PC-3 (cell line): ENCODE results near the gene DYNC1I1. TPM values are rescaled to one million over a fixed set of nuclear protein-coding genes. Genes with fewer than 3 reads are reported as not detected.

ENCODE experiments used
- ATAC-seq: fragments of 200-7000 bp; cut with Tn5 transposase; 2 replicates; pipeline ENCODE4 v1.9.1; 2020; ENCODE audit warnings: mild to moderate bottlenecking, moderate library complexity
- BruUV-seq: library from RNA; stranded (reverse); fragments of 400-500 nt; replicated peaks from 2 replicates; lab custom pipeline; 2021; lab: Mats Ljungman, UMichigan
- CTCF ChIA-PET: fragments of 300-600 bp; sonication (Branson Sonifier 250); formaldehyde crosslinking; loops from one replicate; lab custom pipeline; 2022; ENCODE audit warnings: antibody characterized with exemption; lab: Charles Lee
- POLR2A ChIA-PET: fragments of 300-600 bp; sonication (Branson Sonifier 250); formaldehyde crosslinking; loops from one replicate; lab custom pipeline; 2022; ENCODE audit warnings: antibody characterized with exemption; ENCODE audit not compliant: unreplicated experiment; lab: Charles Lee
- DNase-seq: peaks from one replicate; pipeline ENCODE4 v3.0.0-alpha.2; 2015
- H2AFZ ChIP-seq: fragments of 300-600 bp; sonication (generic); 2 replicates; pipeline ENCODE4 v1.6.0; 2016; ENCODE audit warnings: antibody characterized with exemption, low read length
- H3F3A ChIP-seq: fragments of 300-600 bp; sonication (generic); one replicate; pipeline ENCODE4 v1.6.0; 2017; ENCODE audit warnings: antibody characterized with exemption, low read length, control low read depth, mild to moderate bottlenecking; ENCODE audit not compliant: unreplicated experiment
- H3K27ac ChIP-seq: fragments of 300-600 bp; sonication (generic); 2 replicates; pipeline ENCODE4 v1.5.1; 2016; ENCODE audit warnings: mild to moderate bottlenecking, low read length
- H3K27me3 ChIP-seq: fragments of 300-600 bp; sonication (generic); 2 replicates; pipeline ENCODE4 v1.6.1; 2016; ENCODE audit warnings: low read length, mixed read lengths
- H3K36me3 ChIP-seq: fragments of 300-600 bp; sonication (generic); 2 replicates; pipeline ENCODE4 v1.6.1; 2016; ENCODE audit warnings: low read depth, mixed run types, low read length, mixed read lengths
- H3K4me1 ChIP-seq: fragments of 300-600 bp; sonication (generic); 2 replicates; pipeline ENCODE4 v1.5.1; 2016; ENCODE audit warnings: low read length; ENCODE audit not compliant: insufficient read depth
- H3K4me2 ChIP-seq: fragments of 300-600 bp; sonication (generic); 2 replicates; pipeline ENCODE4 v1.6.0; 2016; ENCODE audit warnings: low read length
- H3K4me3 ChIP-seq: fragments of 300-600 bp; sonication (generic); 2 replicates; pipeline ENCODE4 v1.5.1; 2016; ENCODE audit warnings: mild to moderate bottlenecking, low read length, mixed read lengths
- H3K79me2 ChIP-seq: fragments of 300-600 bp; sonication (generic); 2 replicates; pipeline ENCODE4 v1.6.1; 2017; ENCODE audit warnings: low read length, mixed read lengths
- H3K9ac ChIP-seq: fragments of 300-600 bp; sonication (generic); 2 replicates; pipeline ENCODE4 v1.6.0; 2016; ENCODE audit warnings: mild to moderate bottlenecking, low read length
- H3K9me2 ChIP-seq: fragments of 300-600 bp; sonication (generic); replicated peaks from 2 replicates; pipeline ENCODE4 v1.6.1; 2016; ENCODE audit warnings: mixed run types, low read length, mixed read lengths
- H3K9me3 ChIP-seq: fragments of 300-600 bp; sonication (generic); 2 replicates; pipeline ENCODE4 v1.6.1; 2016; ENCODE audit warnings: low read length, mixed read lengths
- H4K20me1 ChIP-seq: fragments of 300-600 bp; sonication (generic); 2 replicates; pipeline ENCODE4 v1.6.1; 2016; ENCODE audit warnings: low read length, mixed read lengths
- EZH2 ChIP-seq: fragments of 300-600 bp; sonication (generic); IDR thresholded peaks from one replicate; pipeline ENCODE4 v1.6.1; 2017; ENCODE audit warnings: antibody characterized with exemption, mild to moderate bottlenecking, low read length; ENCODE audit not compliant: unreplicated experiment
- EZH2phosphoT487 ChIP-seq: fragments of 300-600 bp; sonication (generic); IDR thresholded peaks from 2 replicates; pipeline ENCODE4 v1.6.1; 2018; ENCODE audit warnings: mild to moderate bottlenecking, antibody characterized with exemption, low read length, borderline replicate concordance
- intact Hi-C: fragments of 100-400 bp; cut with micrococcal nuclease; formaldehyde crosslinking; loops from 2 replicates; pipeline ENCODE4 v1.9.0; 2023
- total RNA-seq: library from RNA; depleted of rRNA; stranded (reverse); fragments of >200 nt; gene quantifications from 2 replicates; pipeline ENCODE4 v1.2.3, GENCODE V29; 2014
- TF ChIP-seq, protein P1 (sequence below): fragments of 300-600 bp; sonication (generic); conservative IDR thresholded peaks from 2 replicates; pipeline ENCODE4 v1.5.1; 2017; ENCODE audit warnings: antibody characterized with exemption, low read depth, mild to moderate bottlenecking, low read length

Gene DYNC1I1
- total RNA-seq, 1 experiment from 2014 or later: 2.4 TPM

DNA sequence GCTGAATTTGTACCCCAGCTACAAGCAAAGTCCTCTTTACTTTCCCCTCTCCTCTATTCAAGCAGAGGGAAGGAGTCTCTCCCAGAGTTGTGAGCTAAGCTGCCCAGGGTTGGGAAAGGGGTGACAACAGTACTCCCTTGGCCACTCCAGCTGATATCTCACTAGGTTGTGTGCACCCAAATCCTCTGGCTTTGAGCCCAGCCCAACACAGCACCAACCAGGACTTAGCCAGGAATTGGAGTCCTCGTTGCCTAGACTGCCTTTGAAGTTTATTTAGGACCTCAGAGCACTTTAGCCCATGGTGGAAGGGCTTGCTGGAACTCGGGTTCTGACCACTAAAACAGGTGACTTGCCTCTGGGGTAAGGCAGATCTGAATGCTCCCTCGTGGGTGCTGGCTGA, 35.7 kb upstream of the DYNC1I1 start:
- H3K79me2 ChIP-seq: no peaks in the 10 kb centered on the region
- H4K20me1 ChIP-seq: no peaks in the 10 kb centered on the region
- no peak overlapping the region for H3K4me3 ChIP-seq
- intact Hi-C loops: no loop called here
- H3K9me3 ChIP-seq: no peaks in the 10 kb centered on the region
- no TSS peak for BruUV-seq
- H3K4me1 ChIP-seq: no peaks in the 10 kb centered on the region
- H3K9me2 ChIP-seq: no peaks in the 10 kb centered on the region
- peaks cover 35% of the 10 kb centered on the region for H3K27me3 ChIP-seq
- no peak overlapping the region for H3K4me2 ChIP-seq
- H2AFZ ChIP-seq: no peak overlapping the region
- H3F3A ChIP-seq: no peaks in the 10 kb centered on the region
- TF ChIP-seq, protein P1, sequence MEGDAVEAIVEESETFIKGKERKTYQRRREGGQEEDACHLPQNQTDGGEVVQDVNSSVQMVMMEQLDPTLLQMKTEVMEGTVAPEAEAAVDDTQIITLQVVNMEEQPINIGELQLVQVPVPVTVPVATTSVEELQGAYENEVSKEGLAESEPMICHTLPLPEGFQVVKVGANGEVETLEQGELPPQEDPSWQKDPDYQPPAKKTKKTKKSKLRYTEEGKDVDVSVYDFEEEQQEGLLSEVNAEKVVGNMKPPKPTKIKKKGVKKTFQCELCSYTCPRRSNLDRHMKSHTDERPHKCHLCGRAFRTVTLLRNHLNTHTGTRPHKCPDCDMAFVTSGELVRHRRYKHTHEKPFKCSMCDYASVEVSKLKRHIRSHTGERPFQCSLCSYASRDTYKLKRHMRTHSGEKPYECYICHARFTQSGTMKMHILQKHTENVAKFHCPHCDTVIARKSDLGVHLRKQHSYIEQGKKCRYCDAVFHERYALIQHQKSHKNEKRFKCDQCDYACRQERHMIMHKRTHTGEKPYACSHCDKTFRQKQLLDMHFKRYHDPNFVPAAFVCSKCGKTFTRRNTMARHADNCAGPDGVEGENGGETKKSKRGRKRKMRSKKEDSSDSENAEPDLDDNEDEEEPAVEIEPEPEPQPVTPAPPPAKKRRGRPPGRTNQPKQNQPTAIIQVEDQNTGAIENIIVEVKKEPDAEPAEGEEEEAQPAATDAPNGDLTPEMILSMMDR: no peak
- TF ChIP-seq EZH2: no peak
- no peak for TF ChIP-seq EZH2phosphoT487
- ChIA-PET POLR2A (no interaction called here), CTCF (no interaction called here)
- H3K9ac ChIP-seq: no peak overlapping the region
- no peak overlapping the region for H3K27ac ChIP-seq
- no peak for ATAC-seq
- no peak for DNase-seq
- H3K36me3 ChIP-seq: no peaks in the 10 kb centered on the region

- intact Hi-C loops: no loop called here
- TF ChIP-seq EZH2 (no peak), EZH2phosphoT487 (no peak)
- TF ChIP-seq, protein P1: no peak
- H3K4me3 ChIP-seq: no peak overlapping the region
- DNase-seq: peak; percentile 6
- H3K9ac ChIP-seq: no peak overlapping the region
- no peaks in the 10 kb centered on the region for H4K20me1 ChIP-seq
- H3K79me2 ChIP-seq: no peaks in the 10 kb centered on the region
- H3K4me1 ChIP-seq: no peaks in the 10 kb centered on the region
- no TSS peak for BruUV-seq
- POLR2A ChIA-PET: no interaction called here
- peaks cover 36% of the 10 kb centered on the region for H3K27me3 ChIP-seq
- no peak overlapping the region for H3K27ac ChIP-seq
- H3K36me3 ChIP-seq: no peaks in the 10 kb centered on the region
- no peaks in the 10 kb centered on the region for H3F3A ChIP-seq
- H2AFZ ChIP-seq: no peak overlapping the region
- CTCF ChIA-PET: no interaction called here
- H3K4me2 ChIP-seq: no peak overlapping the region
- ATAC-seq: no peak
- no peaks in the 10 kb centered on the region for H3K9me3 ChIP-seq
- H3K9me2 ChIP-seq: no peaks in the 10 kb centered on the region
Measured at GRCh38 chr7:95737828-95738505, 34.4 kb upstream of the DYNC1I1 start.

DNA sequence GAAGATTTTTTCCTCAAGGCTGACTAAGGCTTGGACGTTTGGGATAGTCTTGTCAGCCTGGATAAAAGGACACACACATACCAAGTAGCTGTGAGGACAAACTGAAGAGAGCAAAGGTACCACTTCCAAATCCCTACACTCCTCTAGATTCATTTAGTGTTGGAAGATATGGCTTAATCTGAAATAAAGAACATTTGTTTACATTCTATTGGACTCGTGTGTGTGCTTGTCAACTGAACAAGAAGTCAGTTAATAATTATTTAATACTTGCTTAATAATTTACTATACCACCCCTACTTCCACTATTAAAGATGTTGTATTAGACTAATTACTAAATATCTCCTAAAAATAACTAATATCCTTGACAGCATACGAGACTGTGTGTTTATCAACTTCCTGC, 23.3 kb upstream of the DYNC1I1 start:
- CTCF ChIA-PET: no interaction called here
- no peak for DNase-seq
- no peak overlapping the region for H3K4me3 ChIP-seq
- POLR2A ChIA-PET: no interaction called here
- H3K36me3 ChIP-seq: no peaks in the 10 kb centered on the region
- no peaks in the 10 kb centered on the region for H3K4me1 ChIP-seq
- H4K20me1 ChIP-seq: no peaks in the 10 kb centered on the region
- no peaks in the 10 kb centered on the region for H3K9me3 ChIP-seq
- intact Hi-C loops: no loop called here
- no peak overlapping the region for H3K27ac ChIP-seq
- no peaks in the 10 kb centered on the region for H3K79me2 ChIP-seq
- no peak overlapping the region for H2AFZ ChIP-seq
- no peak overlapping the region for H3K9ac ChIP-seq
- peaks cover 36% of the 10 kb centered on the region for H3K27me3 ChIP-seq
- no peaks in the 10 kb centered on the region for H3F3A ChIP-seq
- no peaks in the 10 kb centered on the region for H3K9me2 ChIP-seq
- H3K4me2 ChIP-seq: no peak overlapping the region
- TF ChIP-seq EZH2 (no peak), EZH2phosphoT487 (no peak)
- TF ChIP-seq, protein P1: no peak
- ATAC-seq: no peak
- no TSS peak for BruUV-seq
